Neural progenitor cell (in vitro differentiated cells): Measurements from ENCODE around the gene BRINP1.

Source experiments
- EZH2 ChIP-seq: fragments of 200-600 bp; sonication (generic); IDR thresholded peaks from 2 replicates; pipeline ENCODE4 v1.6.1; 2017; ENCODE audit warnings: antibody characterized with exemption, mild to moderate bottlenecking, moderate library complexity
- TF ChIP-seq, protein P1 (sequence below): fragments of 200-600 bp; sonication (generic); IDR thresholded peaks from 2 replicates; pipeline ENCODE4 v1.5.1; 2017; ENCODE audit warnings: antibody characterized with exemption, mild to moderate bottlenecking

DNA sequence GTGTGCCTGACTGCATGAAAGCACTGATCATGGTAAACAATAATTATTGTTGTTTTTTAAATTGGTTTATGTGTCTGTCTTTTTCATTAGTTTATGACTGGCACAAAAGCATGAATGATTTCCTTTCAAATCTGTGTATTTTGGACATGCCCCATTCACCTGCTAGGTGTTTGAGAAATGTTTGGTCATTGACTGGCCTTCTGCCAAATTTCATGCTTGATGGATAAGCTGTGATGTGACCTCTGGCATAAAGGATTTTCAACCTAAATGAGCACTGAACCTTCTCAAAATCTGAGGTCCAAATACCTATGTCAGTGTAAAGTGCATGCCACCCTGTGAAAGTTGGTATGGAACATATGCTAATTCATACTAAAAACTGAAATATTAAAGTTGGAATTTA, 204.5 kb downstream of the BRINP1 start:
- TF ChIP-seq, protein P1, sequence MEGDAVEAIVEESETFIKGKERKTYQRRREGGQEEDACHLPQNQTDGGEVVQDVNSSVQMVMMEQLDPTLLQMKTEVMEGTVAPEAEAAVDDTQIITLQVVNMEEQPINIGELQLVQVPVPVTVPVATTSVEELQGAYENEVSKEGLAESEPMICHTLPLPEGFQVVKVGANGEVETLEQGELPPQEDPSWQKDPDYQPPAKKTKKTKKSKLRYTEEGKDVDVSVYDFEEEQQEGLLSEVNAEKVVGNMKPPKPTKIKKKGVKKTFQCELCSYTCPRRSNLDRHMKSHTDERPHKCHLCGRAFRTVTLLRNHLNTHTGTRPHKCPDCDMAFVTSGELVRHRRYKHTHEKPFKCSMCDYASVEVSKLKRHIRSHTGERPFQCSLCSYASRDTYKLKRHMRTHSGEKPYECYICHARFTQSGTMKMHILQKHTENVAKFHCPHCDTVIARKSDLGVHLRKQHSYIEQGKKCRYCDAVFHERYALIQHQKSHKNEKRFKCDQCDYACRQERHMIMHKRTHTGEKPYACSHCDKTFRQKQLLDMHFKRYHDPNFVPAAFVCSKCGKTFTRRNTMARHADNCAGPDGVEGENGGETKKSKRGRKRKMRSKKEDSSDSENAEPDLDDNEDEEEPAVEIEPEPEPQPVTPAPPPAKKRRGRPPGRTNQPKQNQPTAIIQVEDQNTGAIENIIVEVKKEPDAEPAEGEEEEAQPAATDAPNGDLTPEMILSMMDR: no peak
- TF ChIP-seq EZH2: no peak
